ENCODE data around the gene PLEKHN1.
"Not testable (repeated sequence)": the region's sequence is repeated elsewhere in the genome, so short reads cannot be mapped to it uniquely, and the experiment has no call there.

PLEKHN1 gene

DNA sequence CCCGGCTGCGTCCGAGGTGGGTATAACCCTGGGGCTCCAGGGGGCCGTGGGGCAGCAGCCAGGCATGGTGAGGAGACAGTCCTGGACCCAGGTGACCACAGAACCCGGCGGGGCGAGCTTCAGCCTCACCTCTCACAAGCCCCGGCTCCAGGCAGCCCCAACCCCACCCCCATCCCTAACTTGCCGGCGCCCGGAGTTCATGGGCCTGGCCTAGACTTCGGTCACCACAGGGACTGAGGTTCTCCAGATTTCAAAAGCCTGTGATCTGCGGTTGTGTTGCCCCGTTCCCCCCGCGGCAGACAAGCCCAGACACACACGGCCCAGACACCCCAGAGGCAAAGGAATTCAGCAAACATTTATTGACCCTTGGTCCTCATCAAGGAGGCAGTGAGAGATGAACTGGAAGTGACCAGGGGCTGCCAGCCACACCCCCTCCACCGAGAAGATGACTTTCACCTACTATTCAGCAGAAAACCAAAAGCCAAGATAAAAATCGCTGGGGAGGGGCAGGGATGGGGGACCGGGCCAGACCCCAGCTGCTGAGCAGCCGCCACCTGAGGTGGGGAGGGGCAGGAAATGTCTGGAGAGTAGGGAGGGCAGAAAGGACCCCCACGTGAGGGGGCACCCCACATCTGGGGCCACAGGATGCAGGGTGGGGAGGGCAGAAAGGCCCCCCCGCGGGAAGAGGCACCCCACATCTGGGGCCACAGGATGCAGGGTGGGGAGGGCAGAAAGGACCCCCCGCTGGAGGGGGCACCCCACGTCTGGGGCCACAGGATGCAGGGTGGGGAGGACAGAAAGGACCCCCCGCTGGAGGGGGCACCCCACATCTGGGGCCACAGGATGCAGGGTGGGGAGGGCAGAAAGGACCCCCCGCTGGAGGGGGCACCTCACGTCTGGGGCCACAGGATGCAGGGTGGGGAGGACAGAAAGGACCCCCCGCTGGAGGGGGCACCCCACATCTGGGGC lies 29.7 kb downstream of the PLEKHN1 start:
- DNase-seq, result no peak

DNA sequence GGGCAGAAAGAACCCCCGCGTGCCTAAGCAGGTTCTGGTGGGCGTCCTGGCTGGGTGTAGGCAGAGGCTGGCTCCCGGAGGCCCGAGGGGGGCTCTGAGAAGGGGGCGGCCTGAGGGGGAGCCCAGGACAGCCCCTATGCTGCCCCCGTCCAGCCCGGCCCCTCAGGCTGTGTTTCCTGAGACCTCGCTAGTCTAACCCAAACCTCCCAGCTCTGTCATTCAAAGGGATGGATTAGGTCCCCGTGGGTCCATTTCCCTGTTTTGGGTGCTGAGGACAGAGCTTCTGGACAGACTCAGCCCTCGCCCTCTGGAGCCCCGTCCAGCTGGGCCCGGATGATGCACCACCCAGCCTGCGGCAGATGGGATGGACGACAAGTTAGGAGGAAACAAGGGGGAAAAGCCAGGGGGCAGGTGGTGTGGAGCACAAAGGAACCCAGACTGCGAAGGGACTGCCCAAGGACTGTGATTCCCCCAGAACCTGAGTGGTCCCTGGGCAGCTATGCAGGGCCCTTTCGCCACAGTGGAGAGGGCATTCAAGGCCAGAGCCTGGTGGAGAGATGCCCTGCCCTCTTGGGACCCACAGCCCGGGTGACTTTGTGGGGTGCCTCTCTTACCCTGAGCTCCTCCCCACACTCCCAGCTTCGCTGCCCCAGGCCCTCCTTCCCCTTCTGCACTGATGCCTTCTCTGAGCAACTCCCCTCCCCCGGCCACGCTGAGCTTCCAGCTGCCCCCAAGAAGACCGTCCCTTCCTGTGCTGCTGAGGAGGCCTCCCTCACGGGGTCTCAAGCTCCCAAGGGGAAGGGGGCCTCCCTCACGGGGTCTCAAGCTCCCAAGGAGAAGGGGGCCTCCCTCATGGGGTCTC lies 30.8 kb downstream of the PLEKHN1 start:
- no peak for DNase-seq

GRCh38 chr1:997713-997992 lies 31.4 kb downstream of the PLEKHN1 start:
- no peak for DNase-seq

GRCh38 chr1:997993-998744 lies 31.9 kb downstream of the PLEKHN1 start:
- DNase-seq, result no peak

DNA sequence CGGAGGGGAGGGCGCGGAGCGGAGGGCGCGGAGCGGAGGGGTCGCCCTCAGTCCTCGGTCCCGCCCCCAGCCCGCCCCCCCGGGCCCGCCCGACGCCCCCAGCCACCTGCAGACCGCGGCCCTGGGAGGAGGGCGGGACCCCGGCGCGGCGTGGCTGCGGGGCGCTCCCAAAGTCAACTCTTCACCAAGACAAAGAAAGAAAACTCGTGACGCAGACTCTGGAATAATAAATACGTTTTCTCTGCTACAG lies 32.4 kb downstream of the PLEKHN1 start:
- peak in 1 of 2 donors; percentile 32 for DNase-seq

DNA sequence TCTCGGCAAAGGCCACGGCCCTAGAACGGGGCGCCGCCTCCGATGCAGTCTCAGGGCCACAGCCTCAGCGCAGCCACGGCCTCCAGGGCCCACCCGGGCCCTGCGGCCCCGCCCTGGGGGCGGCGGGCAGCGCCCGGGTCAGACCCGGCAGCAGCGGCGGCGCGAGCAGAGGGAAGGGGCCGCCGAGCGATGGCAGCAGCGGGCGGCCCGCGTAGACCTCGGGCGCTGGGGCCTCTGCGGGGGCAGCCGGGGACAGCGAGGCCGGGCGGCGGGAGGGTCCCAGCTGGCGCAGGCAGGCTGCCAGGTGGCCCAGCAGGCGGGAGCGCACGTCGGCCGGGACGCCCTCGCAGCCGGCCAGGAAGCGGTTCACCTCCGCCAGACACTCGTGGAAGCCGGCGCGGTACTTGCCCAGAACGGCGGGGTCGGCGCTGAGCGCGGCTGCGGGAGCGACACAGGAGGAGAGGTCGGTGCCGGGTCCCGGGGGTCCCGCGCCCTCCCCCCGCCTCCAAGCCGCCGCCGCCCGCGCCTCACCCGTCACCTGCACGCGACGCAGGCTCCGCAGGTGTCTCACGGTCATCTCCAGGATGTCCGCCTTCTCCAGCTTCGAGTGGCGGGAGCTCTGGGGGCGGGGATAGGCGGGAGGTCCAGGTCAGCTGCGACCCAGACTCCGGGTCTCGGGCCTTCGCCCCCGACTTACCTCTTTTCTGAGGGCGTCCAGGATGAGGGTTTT lies 32.9 kb downstream of the PLEKHN1 start:
- peak in 1 of 2 donors; percentile 46 for DNase-seq

DNA sequence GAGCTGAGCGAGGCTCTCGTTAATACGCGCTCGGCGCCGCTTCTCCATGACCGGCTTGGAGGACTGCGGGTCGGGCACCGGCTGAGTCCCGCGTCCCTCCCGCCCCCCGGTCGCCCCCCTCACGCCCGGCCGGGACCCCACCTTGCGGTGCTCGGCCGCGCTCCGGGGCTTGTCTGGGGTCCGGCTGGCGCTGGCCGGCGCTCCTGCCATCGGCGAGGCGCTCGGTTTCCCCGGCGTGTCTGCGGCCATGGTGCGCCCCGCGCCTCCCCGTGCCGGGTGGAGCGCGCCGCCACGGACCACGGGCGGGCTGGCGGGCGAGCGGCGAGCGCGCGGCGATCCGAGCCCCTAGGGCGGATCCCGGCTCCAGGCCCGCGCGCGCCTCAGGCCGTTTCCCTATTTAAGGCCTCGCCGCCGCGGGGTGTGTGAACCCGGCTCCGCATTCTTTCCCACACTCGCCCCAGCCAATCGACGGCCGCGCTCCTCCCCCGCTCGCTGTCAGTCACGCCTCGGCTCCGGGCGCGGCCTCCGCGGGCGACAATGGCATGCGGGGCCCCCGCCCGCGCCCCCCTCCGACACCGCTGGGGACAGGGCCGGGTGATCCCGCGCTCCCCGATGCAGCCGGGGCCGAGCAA lies 33.6 kb downstream of the PLEKHN1 start, which contains the start of gene HES4:
Gene HES4 (minus strand): TSS at position 373 of the 632 bp plus-strand sequence. CDS start 124 bp downstream, at position 249.
- peak; percentile 73 to 77 for DNase-seq

DNA sequence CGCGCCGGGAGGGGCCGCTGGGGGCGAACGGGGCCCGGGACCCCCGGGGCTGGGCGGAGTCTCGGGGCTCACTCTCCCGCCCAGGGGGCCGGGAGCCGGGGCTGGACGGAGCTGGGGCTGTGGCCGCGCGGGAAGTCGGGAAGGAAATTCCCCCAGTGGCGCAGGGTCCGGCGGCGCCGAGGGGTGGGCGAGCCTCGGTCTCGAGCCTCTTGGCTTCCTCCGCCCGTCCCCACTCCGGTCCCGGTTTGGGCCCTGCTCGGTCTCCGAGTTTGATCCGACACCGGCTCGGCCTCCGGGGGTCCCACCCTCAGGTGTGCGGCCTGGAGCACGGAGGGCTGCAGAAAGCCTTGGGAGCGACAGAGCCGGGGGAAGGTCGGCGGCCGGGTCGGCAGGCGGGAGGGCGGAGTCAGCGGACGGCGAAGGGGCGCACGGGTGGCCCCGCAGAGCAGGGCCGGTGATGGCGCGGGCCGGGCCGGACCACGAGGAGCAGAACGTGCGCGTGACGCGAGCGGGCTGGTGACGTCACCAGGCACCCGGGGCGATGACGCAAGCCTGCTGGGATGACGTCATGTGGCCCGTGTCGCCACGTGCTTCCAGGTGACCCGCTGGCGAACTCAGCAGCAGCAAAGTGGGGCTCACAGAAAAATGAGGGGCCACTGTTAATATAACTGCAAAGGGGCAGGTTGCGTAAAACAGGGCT lies 34.2 kb downstream of the PLEKHN1 start:
- peak; percentile 81 to 83 for DNase-seq

DNA sequence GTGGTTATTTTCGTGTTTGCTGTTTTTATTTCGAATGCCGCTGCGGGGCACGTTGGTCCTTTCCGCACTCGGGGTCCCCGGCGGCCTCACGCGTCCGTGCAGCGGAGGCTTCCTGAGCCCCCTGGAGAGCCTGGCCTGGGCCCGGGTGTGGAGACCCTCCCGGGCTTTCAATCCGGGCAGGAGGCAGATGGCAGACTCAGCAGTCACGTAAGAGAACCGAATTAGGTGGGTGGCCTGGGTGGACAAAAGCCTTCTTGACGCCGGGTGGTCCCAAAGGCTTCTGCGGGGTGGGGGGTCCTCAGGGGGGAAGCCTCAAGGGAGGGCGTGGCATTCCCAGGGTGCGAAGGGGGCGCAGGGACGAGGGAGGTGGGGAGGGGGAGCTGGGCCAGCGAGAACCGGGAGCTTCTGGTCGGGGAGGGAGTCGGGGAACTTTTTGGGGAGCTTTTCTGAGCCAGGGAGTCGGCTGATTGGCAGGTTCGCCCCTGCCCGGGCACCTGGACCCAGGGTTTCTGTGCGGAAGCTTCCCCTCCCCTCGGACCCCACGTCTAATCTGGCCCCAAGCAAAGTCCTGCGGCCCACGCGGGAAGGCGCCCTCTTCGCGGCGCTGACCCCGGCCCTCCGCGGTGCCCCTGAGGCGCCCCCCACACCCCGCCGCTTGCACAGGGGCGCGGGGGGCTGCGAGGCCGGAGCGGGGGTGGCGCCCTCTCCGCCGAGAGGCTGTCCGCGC lies 34.9 kb downstream of the PLEKHN1 start:
- DNase-seq, result no peak

DNA sequence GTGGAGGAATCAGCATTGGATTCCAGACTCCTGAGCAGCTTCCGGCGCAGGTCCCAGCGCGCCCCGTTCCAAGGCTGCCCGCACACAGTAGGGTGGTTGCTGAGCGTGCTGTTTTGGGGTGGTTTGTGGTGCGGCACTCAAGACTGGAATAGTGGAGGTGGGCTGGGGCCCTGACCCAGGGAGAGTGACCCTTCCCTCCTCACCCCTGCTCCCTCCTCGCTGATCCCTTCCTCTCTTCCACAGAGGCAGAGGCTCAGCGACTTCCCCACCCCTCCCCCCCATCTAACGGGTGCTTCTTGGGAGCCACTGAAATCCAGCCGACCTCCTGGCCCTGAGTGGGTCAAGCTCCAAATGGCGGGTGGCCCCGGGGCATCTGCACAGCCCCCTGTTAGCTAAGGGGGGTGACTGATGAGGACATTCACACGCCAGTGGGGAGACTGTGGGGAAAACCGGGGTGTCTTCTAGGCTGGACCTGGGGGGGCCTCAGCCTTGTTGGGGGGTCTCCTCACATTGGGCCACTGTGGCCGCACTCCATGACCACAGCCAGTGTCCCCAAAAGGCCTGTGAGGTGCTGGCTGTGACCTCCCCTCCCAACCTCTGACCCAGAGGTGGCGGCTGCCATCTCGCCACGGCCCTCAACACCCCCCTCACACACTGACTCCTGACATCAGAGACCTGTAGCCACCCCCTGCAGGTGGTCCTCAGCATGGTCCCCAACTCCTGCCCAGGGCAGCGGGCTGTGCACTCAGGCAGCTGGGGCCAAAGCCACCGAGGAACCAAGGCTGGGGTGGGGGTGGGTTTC lies 37.5 kb downstream of the PLEKHN1 start:
- DNase-seq, result no peak

- DNase-seq, result no peak
Measured at GRCh38 chr1:1004420-1004779, 38.1 kb downstream of the PLEKHN1 start.

DNA sequence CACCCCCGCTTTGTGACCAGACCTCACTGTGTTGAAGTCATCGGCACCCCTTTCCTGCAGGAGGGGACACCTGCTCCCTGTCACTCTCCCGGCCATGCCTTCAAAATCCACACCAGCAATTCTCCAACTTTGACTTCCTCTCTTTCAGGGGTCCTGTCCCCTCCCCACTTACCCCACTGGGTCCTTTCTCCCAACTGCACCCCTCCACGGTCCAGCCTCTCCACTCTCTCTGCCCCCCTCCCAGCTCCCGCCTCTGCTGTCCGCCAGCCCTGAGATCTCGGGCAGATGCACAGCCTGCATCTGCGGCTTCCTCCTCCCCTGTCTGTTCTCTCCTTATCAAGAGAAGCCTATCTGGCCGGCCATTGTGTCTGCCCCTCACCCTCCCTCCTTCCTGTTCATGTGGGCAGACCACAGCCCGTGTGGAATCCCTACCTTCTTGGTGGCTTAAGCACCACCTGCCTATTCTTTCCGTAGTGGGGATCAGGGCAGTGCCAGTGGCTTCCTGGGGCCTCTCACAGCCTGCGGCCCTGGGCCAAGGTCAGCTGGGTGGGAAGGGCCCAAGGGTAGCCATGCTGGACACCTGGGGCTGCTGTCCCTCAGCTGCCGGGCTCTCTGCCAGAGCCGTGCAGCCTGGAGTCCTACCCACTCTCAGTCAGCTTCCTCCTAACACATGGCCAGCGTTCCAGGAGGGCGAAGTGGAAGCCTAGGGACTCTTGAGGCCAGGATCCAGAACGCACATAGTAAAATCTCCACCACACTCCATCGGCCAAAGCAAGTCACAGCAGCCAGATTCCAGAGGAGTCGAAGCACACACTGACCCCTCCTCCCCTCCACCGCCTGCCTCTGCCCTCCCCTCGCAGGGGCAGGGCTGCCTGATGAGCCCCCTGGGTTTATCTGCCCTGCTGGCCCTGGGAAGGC lies 38.8 kb downstream of the PLEKHN1 start:
- no peak for DNase-seq

- no peak for DNase-seq
Measured at GRCh38 chr1:1005774-1006304, 39.6 kb downstream of the PLEKHN1 start.

GRCh38 chr1:1006305-1007159 lies 40.2 kb downstream of the PLEKHN1 start:
- no peak for DNase-seq

DNA sequence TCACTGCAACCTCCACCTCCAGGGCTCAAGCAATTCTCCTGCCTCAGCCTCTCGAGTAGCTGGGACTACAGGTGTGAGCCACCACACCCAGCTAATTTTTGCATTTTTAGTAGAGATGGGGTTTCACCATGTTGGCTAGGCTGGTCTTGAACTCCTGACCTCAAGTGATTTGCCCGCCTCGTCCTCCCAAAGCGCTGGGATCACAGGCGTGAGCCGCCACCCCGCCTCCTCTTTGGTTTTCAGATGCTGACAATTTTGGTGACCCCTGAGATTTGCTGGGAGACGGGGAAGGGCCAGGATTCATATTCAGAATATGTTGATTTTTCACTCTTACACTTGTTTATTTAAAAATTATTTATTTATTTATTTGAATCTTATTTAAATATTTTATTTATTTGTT lies 43.8 kb downstream of the PLEKHN1 start:
- DNase-seq, result not testable (repeated sequence)

DNA sequence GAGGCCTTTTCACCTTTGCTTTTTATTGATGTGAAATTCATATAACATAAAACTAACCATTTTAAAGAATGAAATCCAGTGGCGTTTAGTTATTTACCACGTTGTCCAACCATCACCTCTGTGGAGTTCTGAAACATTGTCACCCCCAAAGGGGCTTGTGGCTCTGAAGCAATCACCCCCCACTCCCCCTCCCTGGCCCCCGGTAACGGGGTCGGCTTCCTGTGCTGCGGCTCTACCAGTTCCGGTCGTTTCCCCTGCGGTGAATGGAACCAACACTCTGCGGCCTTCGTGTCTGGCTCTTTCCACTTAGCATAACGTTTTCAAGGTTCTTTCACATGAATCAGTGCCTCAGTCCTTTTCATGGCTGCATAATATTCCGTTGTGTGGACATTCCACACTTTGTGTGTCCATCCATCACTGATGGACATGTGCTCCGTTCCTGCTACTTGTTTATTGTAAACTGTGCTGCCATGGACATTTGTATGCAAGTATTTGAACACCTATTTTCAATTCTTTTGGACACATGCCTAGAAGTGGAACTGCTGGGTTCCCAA lies 45.2 kb downstream of the PLEKHN1 start:
- DNase-seq, result no peak

GRCh38 chr1:1012736-1013104 lies 46.4 kb downstream of the PLEKHN1 start:
- not testable (repeated sequence) for DNase-seq

All from CD4-positive, alpha-beta T cell treated with Interferon alpha-2 for 1 hour (primary cell).